ENCODE data around the gene NLRP6.

GRCh38 chr11:329886-330253 is 51.7 kb downstream of the NLRP6 start:
- TF ChIP-seq CTCF (conservative IDR thresholded peaks at IDR 0.05) (no peak), EZH2 (IDR thresholded peaks at IDR 0.05; ENCODE audit: low read depth) (no peak)

Measured in PC-9 (cell line).